ENCODE measurements around the gene TK2. TPM values are rescaled to one million over a fixed set of nuclear protein-coding genes. Genes with fewer than 3 reads are reported as not detected.

Gene TK2
- polyA plus RNA-seq, 1 experiment, result 42.7 TPM

DNA sequence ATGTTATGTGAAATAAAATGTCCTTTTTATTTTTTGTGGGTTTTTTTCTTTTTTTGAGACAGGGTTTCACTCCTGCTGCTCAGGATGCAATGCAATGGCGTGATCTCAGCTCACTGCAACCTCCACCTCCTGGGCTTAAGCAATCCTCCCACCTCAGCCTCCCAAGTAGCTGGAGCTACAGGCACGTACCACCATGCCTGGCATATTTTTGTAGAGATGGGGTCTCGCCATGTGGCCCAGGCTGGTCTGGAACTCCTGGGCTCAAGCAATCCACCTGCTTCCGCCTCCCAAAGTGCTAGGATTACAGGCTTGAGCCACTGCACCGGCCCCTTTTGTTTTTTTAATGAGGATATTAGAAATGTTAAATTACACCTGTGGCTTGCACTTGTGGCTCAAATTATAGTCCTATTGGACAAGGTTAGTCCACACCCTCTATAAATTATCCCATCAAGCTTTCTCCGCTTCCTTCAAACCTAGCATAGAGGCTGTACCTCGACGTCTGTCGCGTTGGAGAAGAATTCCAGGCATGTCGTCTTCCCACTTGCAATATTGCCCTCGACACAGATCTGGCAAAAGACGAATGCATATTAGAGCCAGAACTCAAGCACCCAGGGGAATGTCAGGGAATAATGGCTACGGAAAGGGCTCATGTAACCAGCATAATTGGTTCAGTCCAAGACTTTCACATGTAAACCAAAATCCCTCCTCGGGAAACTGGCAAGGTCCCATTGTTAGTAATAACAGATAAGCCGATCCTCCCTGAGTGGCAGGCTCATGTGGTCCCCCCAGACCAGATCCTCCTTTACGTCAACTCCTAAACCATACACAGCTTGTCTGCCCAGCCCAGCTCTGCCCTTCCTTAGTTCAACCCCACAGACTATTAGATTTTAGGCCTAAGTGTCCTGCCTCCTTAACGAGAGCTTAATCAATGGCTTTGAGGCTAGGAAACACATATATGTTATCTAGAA, 8.2 kb downstream of the TK2 start:
- TF ChIP-seq, protein P1, sequence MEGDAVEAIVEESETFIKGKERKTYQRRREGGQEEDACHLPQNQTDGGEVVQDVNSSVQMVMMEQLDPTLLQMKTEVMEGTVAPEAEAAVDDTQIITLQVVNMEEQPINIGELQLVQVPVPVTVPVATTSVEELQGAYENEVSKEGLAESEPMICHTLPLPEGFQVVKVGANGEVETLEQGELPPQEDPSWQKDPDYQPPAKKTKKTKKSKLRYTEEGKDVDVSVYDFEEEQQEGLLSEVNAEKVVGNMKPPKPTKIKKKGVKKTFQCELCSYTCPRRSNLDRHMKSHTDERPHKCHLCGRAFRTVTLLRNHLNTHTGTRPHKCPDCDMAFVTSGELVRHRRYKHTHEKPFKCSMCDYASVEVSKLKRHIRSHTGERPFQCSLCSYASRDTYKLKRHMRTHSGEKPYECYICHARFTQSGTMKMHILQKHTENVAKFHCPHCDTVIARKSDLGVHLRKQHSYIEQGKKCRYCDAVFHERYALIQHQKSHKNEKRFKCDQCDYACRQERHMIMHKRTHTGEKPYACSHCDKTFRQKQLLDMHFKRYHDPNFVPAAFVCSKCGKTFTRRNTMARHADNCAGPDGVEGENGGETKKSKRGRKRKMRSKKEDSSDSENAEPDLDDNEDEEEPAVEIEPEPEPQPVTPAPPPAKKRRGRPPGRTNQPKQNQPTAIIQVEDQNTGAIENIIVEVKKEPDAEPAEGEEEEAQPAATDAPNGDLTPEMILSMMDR (IDR thresholded peaks at IDR 0.05; ENCODE audit: insufficient read depth, low read depth, low read length), result no peak
- ChIA-PET POLR2A (no interaction called here), CTCF (interaction anchor here (0.6 kb wide), 1 partner anchor 135 kb away, joined by 3 read pairs; no protein-coding TSS in a partner anchor)
- H3K36me3 ChIP-seq (ENCODE audit: control insufficient read depth, insufficient read depth, low read length), result peaks cover 6% of the 10 kb centered on the region
- no peak overlapping the region for H3K4me3 ChIP-seq (ENCODE audit: low read depth, low read length)
- no peaks in the 10 kb centered on the region for H3K27me3 ChIP-seq (ENCODE audit: control insufficient read depth, insufficient read depth, low read length)
- DNase-seq (ENCODE audit: low read depth), result no peak

DNA sequence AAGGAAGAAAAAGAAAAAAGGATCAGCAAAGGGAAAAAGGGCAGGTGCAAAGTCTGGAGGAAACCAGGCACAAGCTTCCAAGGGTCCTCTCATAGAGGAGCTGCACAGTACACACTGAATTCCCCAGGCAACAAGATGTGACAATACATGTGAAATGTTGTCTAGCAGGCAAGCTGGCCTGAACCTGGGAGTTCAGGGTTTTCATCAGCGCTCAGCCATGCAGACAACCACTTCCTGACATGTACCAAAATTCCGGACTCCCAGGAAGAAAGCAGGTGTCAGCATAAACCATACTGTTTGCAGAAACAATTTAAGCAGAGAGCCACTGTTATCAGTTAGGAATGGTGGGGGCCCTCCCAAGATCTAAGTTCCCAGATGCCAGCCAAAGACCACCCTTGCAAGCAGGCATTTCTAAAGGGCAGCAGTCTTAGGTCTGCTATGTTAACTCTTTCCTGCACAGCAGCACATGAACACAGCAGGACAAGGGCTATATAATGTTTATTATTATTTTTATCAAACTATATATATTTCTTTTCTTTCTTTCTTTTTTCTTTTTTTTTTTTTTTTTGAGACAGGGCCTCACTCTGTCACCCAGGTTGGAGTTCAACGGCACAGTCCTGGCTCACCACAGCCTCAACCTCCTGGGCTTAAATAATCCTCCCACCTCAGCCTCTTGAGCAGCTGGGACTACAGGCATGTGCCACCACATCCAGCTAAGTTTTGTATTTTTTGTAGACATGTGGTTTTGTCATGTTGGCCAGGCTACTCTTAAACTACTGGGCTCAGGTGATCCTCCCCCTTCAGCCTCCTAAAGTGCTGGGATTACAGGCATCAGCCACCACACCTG, 10.1 kb downstream of the TK2 start:
- Histone ChIP-seq H3K4me3 (ENCODE audit: low read depth, low read length) (no peak overlapping the region), H3K27me3 (ENCODE audit: control insufficient read depth, insufficient read depth, low read length) (no peaks in the 10 kb centered on the region), H3K36me3 (ENCODE audit: control insufficient read depth, insufficient read depth, low read length) (peaks cover 7% of the 10 kb centered on the region)
- ChIA-PET POLR2A (no interaction called here), CTCF (no interaction called here)
- DNase-seq (ENCODE audit: low read depth), result no peak
- TF ChIP-seq, protein P1 (IDR thresholded peaks at IDR 0.05; ENCODE audit: insufficient read depth, low read depth, low read length), result no peak

DNA sequence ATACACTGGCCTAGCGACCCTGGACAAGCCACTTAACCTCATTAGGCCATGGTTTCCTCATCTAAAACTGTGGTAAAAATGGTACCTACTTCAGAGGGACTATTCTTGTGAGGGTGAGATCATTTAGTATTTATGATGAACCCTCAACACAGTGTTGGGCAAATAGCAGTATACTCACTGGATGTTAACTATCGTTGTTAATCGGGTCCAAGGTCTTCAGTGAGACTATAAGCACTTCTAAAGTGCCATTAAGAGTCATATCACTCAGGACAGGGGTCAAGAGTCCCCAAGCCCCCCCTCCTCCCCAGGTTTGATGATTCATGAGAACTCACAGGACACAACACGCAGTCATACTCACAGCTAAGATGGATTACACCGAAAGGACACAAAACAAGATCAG, 11.0 kb downstream of the TK2 start:
- DNase-seq (ENCODE audit: low read depth), result no peak
- ChIA-PET POLR2A (no interaction called here), CTCF (no interaction called here)
- Histone ChIP-seq H3K27me3 (ENCODE audit: control insufficient read depth, insufficient read depth, low read length) (no peaks in the 10 kb centered on the region), H3K36me3 (ENCODE audit: control insufficient read depth, insufficient read depth, low read length) (peaks cover 7% of the 10 kb centered on the region), H3K4me3 (ENCODE audit: low read depth, low read length) (no peak overlapping the region)
- TF ChIP-seq, protein P1 (IDR thresholded peaks at IDR 0.05; ENCODE audit: insufficient read depth, low read depth, low read length), result no peak

DNA sequence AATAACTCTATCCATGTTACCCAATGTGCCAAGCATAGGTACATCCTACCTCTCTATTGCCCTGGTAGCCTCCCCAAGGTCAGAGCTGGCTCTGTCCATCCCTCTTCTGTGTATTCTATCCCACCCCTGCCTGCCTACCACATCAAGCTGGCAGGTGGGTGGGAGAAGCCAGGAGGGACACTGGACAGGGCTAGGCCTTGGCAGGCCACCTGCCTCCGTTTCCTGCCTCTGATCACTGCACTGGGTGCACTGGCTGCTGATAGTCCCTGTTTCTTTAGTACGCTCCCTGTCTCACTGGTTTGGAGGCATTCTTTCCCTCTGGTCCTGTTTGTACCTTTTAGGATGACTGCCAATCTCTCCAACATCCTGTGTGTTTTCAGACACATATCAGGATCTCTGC, 12.7 kb downstream of the TK2 start:
- no peak for DNase-seq (ENCODE audit: low read depth)
- CTCF ChIA-PET, result no interaction called here
- H3K4me3 ChIP-seq (ENCODE audit: low read depth, low read length), result no peak overlapping the region
- TF ChIP-seq, protein P1 (IDR thresholded peaks at IDR 0.05; ENCODE audit: insufficient read depth, low read depth, low read length), result no peak
- POLR2A ChIA-PET, result no interaction called here
- H3K27me3 ChIP-seq (ENCODE audit: control insufficient read depth, insufficient read depth, low read length), result no peaks in the 10 kb centered on the region
- peaks cover 6% of the 10 kb centered on the region for H3K36me3 ChIP-seq (ENCODE audit: control insufficient read depth, insufficient read depth, low read length)

DNA sequence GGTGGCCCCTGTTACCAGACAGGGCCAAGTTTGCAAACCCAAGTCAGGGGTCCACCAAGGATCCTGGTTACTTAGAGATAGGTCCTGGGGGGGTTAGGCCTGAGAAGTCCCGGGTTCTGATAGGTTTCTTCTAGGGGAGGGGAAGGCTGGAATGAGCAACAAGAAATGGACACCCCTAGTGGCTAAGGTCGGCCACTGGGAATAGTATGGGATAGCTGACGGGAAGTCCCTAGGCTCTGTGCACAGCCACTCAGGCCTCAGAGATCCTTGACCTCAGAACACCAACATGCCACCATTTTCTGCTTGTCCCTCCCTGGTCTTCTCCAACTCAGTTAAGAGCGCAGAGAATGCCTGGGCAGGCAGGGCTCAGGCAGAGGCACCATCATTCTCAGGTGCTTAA, 13.4 kb downstream of the TK2 start:
- Histone ChIP-seq H3K36me3 (ENCODE audit: control insufficient read depth, insufficient read depth, low read length) (peaks cover 5% of the 10 kb centered on the region), H3K27me3 (ENCODE audit: control insufficient read depth, insufficient read depth, low read length) (no peaks in the 10 kb centered on the region), H3K4me3 (ENCODE audit: low read depth, low read length) (no peak overlapping the region)
- POLR2A ChIA-PET, result no interaction called here
- DNase-seq (ENCODE audit: low read depth), result no peak
- CTCF ChIA-PET, result no interaction called here
- TF ChIP-seq, protein P1 (IDR thresholded peaks at IDR 0.05; ENCODE audit: insufficient read depth, low read depth, low read length), result no peak
